Hepatocyte (in vitro differentiated cells): ENCODE data around the gene DHFR2. TPM values are rescaled to one million over a fixed set of nuclear protein-coding genes. Genes with fewer than 3 reads are reported as not detected.

Source experiments
- DNase-seq: peaks from one replicate; pipeline ENCODE4 v3.0.0-alpha.2; 2016; ENCODE audit warnings: low spot score
- H2AFZ ChIP-seq: fragments of 200-600 bp; sonication (generic); 2 replicates; pipeline ENCODE4 v1.6.0; 2016; ENCODE audit warnings: antibody characterized with exemption, mild to moderate bottlenecking
- H3K27ac ChIP-seq: fragments of 200-600 bp; sonication (generic); 2 replicates; pipeline ENCODE4 v1.5.1; 2016; ENCODE audit warnings: mild to moderate bottlenecking
- H3K27me3 ChIP-seq: fragments of 200-600 bp; sonication (generic); 2 replicates; pipeline ENCODE4 v1.6.1; 2016
- H3K36me3 ChIP-seq: fragments of 200-600 bp; sonication (generic); replicated peaks from 2 replicates; pipeline ENCODE4 v1.5.1; 2016; ENCODE audit warnings: low read depth; ENCODE audit not compliant: insufficient read depth
- H3K4me1 ChIP-seq: fragments of 200-600 bp; sonication (generic); 2 replicates; pipeline ENCODE4 v1.5.1; 2016; ENCODE audit warnings: mild to moderate bottlenecking, moderate library complexity; ENCODE audit not compliant: insufficient read depth
- H3K4me2 ChIP-seq: fragments of 200-600 bp; sonication (generic); 2 replicates; pipeline ENCODE4 v1.6.0; 2016
- H3K4me3 ChIP-seq: fragments of 200-600 bp; sonication (generic); 2 replicates; pipeline ENCODE4 v1.5.1; 2016; ENCODE audit warnings: mild to moderate bottlenecking
- H3K79me2 ChIP-seq: fragments of 200-600 bp; sonication (generic); 2 replicates; pipeline ENCODE4 v1.6.0; 2017; ENCODE audit warnings: mild to moderate bottlenecking
- H3K9me2 ChIP-seq: fragments of 200-600 bp; sonication (generic); replicated peaks from 2 replicates; pipeline ENCODE4 v1.6.0; 2017; ENCODE audit warnings: mild to moderate bottlenecking; ENCODE audit not compliant: insufficient read depth
- H3K9me3 ChIP-seq: fragments of 200-600 bp; sonication (generic); 2 replicates; pipeline ENCODE4 v1.5.1; 2016; ENCODE audit warnings: low read depth, mild to moderate bottlenecking
- H4K20me1 ChIP-seq: fragments of 200-600 bp; sonication (generic); 2 replicates; pipeline ENCODE4 v1.6.0; 2016; ENCODE audit warnings: mild to moderate bottlenecking; ENCODE audit not compliant: insufficient read depth, poor library complexity, severe bottlenecking
- CTCF ChIP-seq: fragments of 200-600 bp; sonication (generic); IDR thresholded peaks from 2 replicates; pipeline ENCODE4 v1.5.1; 2016; ENCODE audit warnings: antibody characterized with exemption, mild to moderate bottlenecking; ENCODE audit not compliant: poor library complexity
- EZH2 ChIP-seq: fragments of 200-600 bp; sonication (generic); IDR thresholded peaks from 2 replicates; pipeline ENCODE4 v1.6.1; 2016; ENCODE audit warnings: antibody characterized with exemption, mild to moderate bottlenecking, borderline replicate concordance
- EZH2phosphoT487 ChIP-seq: fragments of 200-600 bp; sonication (generic); IDR thresholded peaks from one replicate; pipeline ENCODE4 v1.6.1; 2018; ENCODE audit warnings: antibody characterized with exemption, mild to moderate bottlenecking, low read depth, moderate library complexity; ENCODE audit not compliant: unreplicated experiment, severe bottlenecking
- whole genome bisulfite sequencing: methylation state at CpG from one replicate; pipeline ENCODE4 v1.1.6; 2016; ENCODE audit warnings: low lambda C conversion rate; ENCODE audit errors: missing lambda C conversion rate; 5-methylcytosine and 5-hydroxymethylcytosine counted together
- polyA plus RNA-seq: library from polyadenylated mRNA; unstranded; fragments of >200 nt; fragmentation: Nextera tagmentation; extraction: Ambion mirVana; gene quantifications from 2 replicates; pipeline ENCODE4 v1.2.1, GENCODE V29; 2016
- total RNA-seq: library from RNA; depleted of rRNA; stranded (reverse); fragments of >200 nt; gene quantifications from 2 replicates; pipeline ENCODE4 v1.2.3, GENCODE V29; 2014

Gene DHFR2
- total and polyA plus RNA-seq, 2 experiments from 2014 or later = 6.5 to 7.9 TPM

DNA sequence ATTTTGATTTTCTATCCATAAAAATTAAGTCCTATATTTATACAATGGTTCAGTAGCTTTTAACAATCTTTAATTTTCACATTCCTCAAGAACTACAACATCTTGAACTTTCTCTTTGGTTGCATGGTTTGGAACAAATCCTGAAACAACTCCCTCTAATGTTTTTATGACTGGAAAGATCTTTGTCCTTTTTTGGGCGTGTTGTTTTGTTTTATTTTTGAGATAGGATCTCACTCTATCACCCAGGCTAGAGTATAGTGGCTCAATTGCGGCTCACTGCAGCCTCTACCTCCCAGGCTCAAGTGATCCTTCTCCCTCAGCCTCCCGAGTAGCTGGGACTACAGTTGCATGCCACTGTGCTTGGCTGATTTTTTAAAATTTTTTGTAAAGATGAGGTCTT, 38.3 kb downstream of the DHFR2 start:
- 92% methylated on average over 3 of the region's 3 CpGs for WGBS

GRCh38 chr3:94020293-94020692, 42.4 kb downstream of the DHFR2 start:
- Histone ChIP-seq H3K36me3 (no peaks in the 10 kb centered on the region), H3K79me2 (no peaks in the 10 kb centered on the region), H3K4me3 (no peak overlapping the region), H3K27ac (no peak overlapping the region), H3K4me1 (no peaks in the 10 kb centered on the region), H3K4me2 (no peak overlapping the region), H4K20me1 (no peaks in the 10 kb centered on the region), H3K9me2 (no peaks in the 10 kb centered on the region), H2AFZ (no peak overlapping the region), H3K27me3 (no peaks in the 10 kb centered on the region), H3K9me3 (no peaks in the 10 kb centered on the region)
- no peak for TF ChIP-seq EZH2phosphoT487
- TF ChIP-seq CTCF = no peak
- TF ChIP-seq EZH2 = no peak
- WGBS = 93% methylated on average over 3 of the region's 3 CpGs
- DNase-seq = no peak

More for the DNA sequence above, 38.3 kb downstream of the DHFR2 start:
- Histone ChIP-seq H3K4me2 (no peak overlapping the region), H3K27ac (no peak overlapping the region), H3K79me2 (no peaks in the 10 kb centered on the region), H3K9me3 (no peaks in the 10 kb centered on the region), H3K4me1 (no peaks in the 10 kb centered on the region), H4K20me1 (no peaks in the 10 kb centered on the region), H3K27me3 (no peaks in the 10 kb centered on the region), H3K36me3 (no peaks in the 10 kb centered on the region), H3K4me3 (no peak overlapping the region), H3K9me2 (no peaks in the 10 kb centered on the region), H2AFZ (no peak overlapping the region)
- TF ChIP-seq EZH2 = no peak
- TF ChIP-seq EZH2phosphoT487 = no peak
- no peak for TF ChIP-seq CTCF
- DNase-seq = no peak

- H3K4me3 ChIP-seq = no peak overlapping the region
- no peaks in the 10 kb centered on the region for H3K4me1 ChIP-seq
- H3K36me3 ChIP-seq = no peaks in the 10 kb centered on the region
- 95% methylated on average over 2 of the region's 2 CpGs for WGBS
- no peak overlapping the region for H3K4me2 ChIP-seq
- H4K20me1 ChIP-seq = no peaks in the 10 kb centered on the region
- no peaks in the 10 kb centered on the region for H3K27me3 ChIP-seq
- H3K79me2 ChIP-seq = no peaks in the 10 kb centered on the region
- H3K27ac ChIP-seq = no peak overlapping the region
- H3K9me3 ChIP-seq = no peaks in the 10 kb centered on the region
- DNase-seq = no peak
- no peaks in the 10 kb centered on the region for H3K9me2 ChIP-seq
- H2AFZ ChIP-seq = no peak overlapping the region
- TF ChIP-seq EZH2 (no peak), EZH2phosphoT487 (no peak), CTCF (no peak)
Measured at GRCh38 chr3:94019659-94020058, 43.1 kb downstream of the DHFR2 start.

DNA sequence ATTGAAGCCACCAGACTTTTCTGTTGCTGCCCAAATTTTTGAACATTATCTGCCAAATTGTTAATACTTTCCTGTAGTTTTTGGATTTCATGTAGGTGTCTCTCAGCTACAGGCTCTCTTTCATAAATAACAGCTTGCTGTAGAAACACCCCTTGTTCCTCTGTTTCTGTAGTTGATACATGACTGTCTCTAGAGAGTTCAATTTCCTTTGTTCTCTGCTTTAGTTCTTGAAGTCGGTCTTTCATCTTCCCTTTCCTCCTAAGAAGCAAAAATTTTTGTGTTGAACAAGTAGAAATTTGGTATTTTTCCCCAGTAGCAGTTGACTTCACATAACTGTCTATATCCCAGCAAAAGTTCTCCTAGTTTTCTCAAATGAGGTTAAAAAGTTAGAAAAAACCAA, 47.7 kb downstream of the DHFR2 start:
- Histone ChIP-seq H3K9me3 (no peaks in the 10 kb centered on the region), H2AFZ (no peak overlapping the region), H3K27me3 (no peaks in the 10 kb centered on the region), H3K36me3 (no peaks in the 10 kb centered on the region), H3K4me2 (no peak overlapping the region), H3K79me2 (no peaks in the 10 kb centered on the region), H4K20me1 (no peaks in the 10 kb centered on the region), H3K4me3 (no peak overlapping the region), H3K27ac (no peak overlapping the region), H3K4me1 (no peaks in the 10 kb centered on the region), H3K9me2 (no peaks in the 10 kb centered on the region)
- no peak for DNase-seq
- no peak for TF ChIP-seq CTCF
- TF ChIP-seq EZH2 = no peak
- TF ChIP-seq EZH2phosphoT487 = no peak
- 79% methylated on average over 1 of the region's 1 CpG for WGBS
